Midbrain (tissue), 1 donor: ENCODE data around the gene WDR37.
A peak's percentile ranks its signal among the peaks of the same experiment; 100 is the strongest.

ENCODE experiments used
- DNase-seq: peaks from one replicate; lab custom pipeline; 2025; lab: John Stamatoyannopoulos, UW

The WDR37 gene

GRCh38 chr10:1169981-1170866 lies 114.0 kb downstream of the WDR37 start:
- DNase-seq = no peak

GRCh38 chr10:1170867-1171180 lies 114.6 kb downstream of the WDR37 start:
- no peak for DNase-seq

GRCh38 chr10:1171182-1171581 lies 115.0 kb downstream of the WDR37 start:
- DNase-seq = no peak

- no peak for DNase-seq
Observed at GRCh38 chr10:1171586-1171985, 115.4 kb downstream of the WDR37 start.

- no peak for DNase-seq
Observed at GRCh38 chr10:1172256-1172984, 116.2 kb downstream of the WDR37 start.

GRCh38 chr10:1173091-1173490 lies 116.9 kb downstream of the WDR37 start:
- no peak for DNase-seq

- DNase-seq = no peak
Observed at GRCh38 chr10:1174022-1174421, 117.8 kb downstream of the WDR37 start.

GRCh38 chr10:1175956-1176565 lies 119.9 kb downstream of the WDR37 start:
- no peak for DNase-seq

GRCh38 chr10:1177936-1178335 lies 121.8 kb downstream of the WDR37 start:
- no peak for DNase-seq

GRCh38 chr10:1178506-1178905 lies 122.3 kb downstream of the WDR37 start:
- DNase-seq = no peak

GRCh38 chr10:1179346-1180070 lies 123.3 kb downstream of the WDR37 start:
- DNase-seq = no peak

GRCh38 chr10:1180071-1180730 lies 124.0 kb downstream of the WDR37 start:
- no peak for DNase-seq

GRCh38 chr10:1180836-1181235 lies 124.7 kb downstream of the WDR37 start:
- DNase-seq = peak; percentile 35
